Pancreas (tissue), 10 donors: ENCODE results near the gene AKR1A1. TPM values are rescaled to one million over a fixed set of nuclear protein-coding genes. Genes with fewer than 3 reads are reported as not detected.

Experiments
- ATAC-seq, 4 donors: fragments of 200-7000 bp; cut with Tn5 transposase; one replicate each; pipeline versions ENCODE4 v1.8.0 to v1.9.1; 2020; ENCODE audit warnings: mild to moderate bottlenecking in 4 of 4, moderate library complexity in 4 of 4
- DNase-seq, 6 donors: peaks; one replicate each; pipeline ENCODE4 v3.0.0-alpha.2; 2020
- FAIRE-seq: peaks from 2 replicates; lab custom pipeline; 2012; peaks lifted over from hg19 to GRCh38; lab: Jason Lieb, UNC
- H3K27ac ChIP-seq, 4 donors: fragments of 200-600 bp; sonication (generic); 1 replicate in 3 of 4; 2 replicates in 1 of 4; pipeline versions ENCODE4 v1.5.0 to v1.8.0; 2020
- H3K27me3 ChIP-seq, 4 donors: fragments of 200-600 bp; one replicate each; pipeline ENCODE4 v1.8.0; 2021
- H3K36me3 ChIP-seq, 3 donors: fragments of 200-600 bp; sonication (generic) in 1 of 3; one replicate each; pipeline versions ENCODE4 v1.5.0 to v1.8.0; 2020 to 2021
- H3K4me1 ChIP-seq, 3 donors: fragments of 200-600 bp; one replicate each; pipeline ENCODE4 v1.8.0; 2021
- H3K4me3 ChIP-seq, 4 donors: fragments of 200-600 bp; sonication (generic) in 2 of 4; one replicate each; pipeline versions ENCODE4 v1.5.0 to v1.8.0; 2020 to 2021
- H3K9me3 ChIP-seq, 4 donors: fragments of 200-600 bp; one replicate each; pipeline ENCODE4 v1.8.0; 2021
- WGBS, 2 donors: extraction: QIAGEN DNeasy Blood & Tissue Kit; methylation state at CpG; one replicate each; pipeline ENCODE4 v1.1.7; 2013; 5-methylcytosine and 5-hydroxymethylcytosine counted together
- intact Hi-C, 3 donors: fragments of 100-400 bp; cut with DNase I; formaldehyde crosslinking; loops; one replicate each; pipeline versions ENCODE4 v1.11.1 to v1.14.2; 2022
- polyA plus RNA-seq, 2 donors: library from polyadenylated mRNA; stranded (reverse); fragments of 200-250 nt; gene quantifications; one replicate each; pipeline ENCODE4 v1.2.3, GENCODE V29; 2013
- total RNA-seq, 6 donors: library from RNA; stranded (reverse); fragmentation: NEBNext Ultra II Directional in 4 of 6; extraction: Animal tissue kit (Norgen Biotek cat#: 25700) in 4 of 6; gene quantifications; one replicate each; pipeline versions ENCODE4 v1.2.1 to v1.2.4, GENCODE V29; 2021 to 2023
- TF ChIP-seq, protein P1 (sequence below), 4 donors: fragments of 200-600 bp; sonication (generic) in 3 of 4; IDR thresholded peaks; one replicate each; pipeline versions ENCODE4 v1.5.0 to v1.8.0; 2021; ENCODE audit warnings: antibody characterized with exemption in 4 of 4
- donor health status: healthy with polysubstance abuse.
- donor health status: DM: no; HTN: no; CAD: no; lungs with moderate emphysema.
- donor health status: DM: no; HTN: no; CAD: no.
- donor health status: control.
- donor health status: control.
- donor health status: Bipolar disorder and iron deficiency.
- donor health status: DM: yes; HTN: yes; CAD: no.
- donor health status: DM: no; HTN: no; CAD: no.
- donor health status: DM: no; HTN: no; CAD: no.
- donor health status: DM: yes; HTN: yes; CAD: no.

The AKR1A1 gene
- total and polyA plus RNA-seq, 8 donors: 77.6 to 138 (median 124) TPM

DNA sequence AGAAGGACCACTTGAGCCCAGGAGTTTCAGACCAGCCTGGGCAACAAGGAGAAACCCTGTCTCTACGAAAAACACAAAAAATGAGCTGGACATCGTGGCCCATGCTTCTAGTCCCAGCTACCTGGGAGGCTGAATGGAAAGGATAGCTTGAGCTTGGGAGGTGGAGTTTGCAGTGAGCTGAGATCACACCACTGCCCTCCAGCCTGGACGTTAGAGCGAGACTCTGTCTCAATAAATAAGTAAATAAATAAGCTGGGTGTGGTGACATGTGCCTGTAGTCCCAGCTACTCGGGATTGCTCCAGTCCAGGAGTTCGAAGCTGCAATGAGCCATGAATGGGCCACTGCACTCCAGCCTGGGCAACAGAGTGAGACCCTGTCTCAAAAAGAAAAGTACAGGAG, 3.6 kb downstream of the AKR1A1 start:
- no peaks in the 10 kb centered on the region for H3K9me3 ChIP-seq
- TF ChIP-seq, protein P1, sequence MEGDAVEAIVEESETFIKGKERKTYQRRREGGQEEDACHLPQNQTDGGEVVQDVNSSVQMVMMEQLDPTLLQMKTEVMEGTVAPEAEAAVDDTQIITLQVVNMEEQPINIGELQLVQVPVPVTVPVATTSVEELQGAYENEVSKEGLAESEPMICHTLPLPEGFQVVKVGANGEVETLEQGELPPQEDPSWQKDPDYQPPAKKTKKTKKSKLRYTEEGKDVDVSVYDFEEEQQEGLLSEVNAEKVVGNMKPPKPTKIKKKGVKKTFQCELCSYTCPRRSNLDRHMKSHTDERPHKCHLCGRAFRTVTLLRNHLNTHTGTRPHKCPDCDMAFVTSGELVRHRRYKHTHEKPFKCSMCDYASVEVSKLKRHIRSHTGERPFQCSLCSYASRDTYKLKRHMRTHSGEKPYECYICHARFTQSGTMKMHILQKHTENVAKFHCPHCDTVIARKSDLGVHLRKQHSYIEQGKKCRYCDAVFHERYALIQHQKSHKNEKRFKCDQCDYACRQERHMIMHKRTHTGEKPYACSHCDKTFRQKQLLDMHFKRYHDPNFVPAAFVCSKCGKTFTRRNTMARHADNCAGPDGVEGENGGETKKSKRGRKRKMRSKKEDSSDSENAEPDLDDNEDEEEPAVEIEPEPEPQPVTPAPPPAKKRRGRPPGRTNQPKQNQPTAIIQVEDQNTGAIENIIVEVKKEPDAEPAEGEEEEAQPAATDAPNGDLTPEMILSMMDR (IDR thresholded peaks at IDR 0.05): no peak
- no peak overlapping the region for H3K27ac ChIP-seq
- WGBS, 2 donors: 68% methylated on average over 6 of the region's 6 CpGs
- H3K36me3 ChIP-seq: no peaks in the 10 kb centered on the region
- FAIRE-seq (no peak), DNase-seq (no peak), ATAC-seq (no peak)
- peaks cover 15 to 31% (median 19%) of the 10 kb centered on the region in 3 donors for H3K4me1 ChIP-seq
- intact Hi-C loops: loop anchor here in 1 of 3 donors (5.0 kb wide), 1 partner anchor 37 kb away; no protein-coding TSS in a partner anchor
- H3K4me3 ChIP-seq: no peak overlapping the region
- H3K27me3 ChIP-seq: no peaks in the 10 kb centered on the region

DNA sequence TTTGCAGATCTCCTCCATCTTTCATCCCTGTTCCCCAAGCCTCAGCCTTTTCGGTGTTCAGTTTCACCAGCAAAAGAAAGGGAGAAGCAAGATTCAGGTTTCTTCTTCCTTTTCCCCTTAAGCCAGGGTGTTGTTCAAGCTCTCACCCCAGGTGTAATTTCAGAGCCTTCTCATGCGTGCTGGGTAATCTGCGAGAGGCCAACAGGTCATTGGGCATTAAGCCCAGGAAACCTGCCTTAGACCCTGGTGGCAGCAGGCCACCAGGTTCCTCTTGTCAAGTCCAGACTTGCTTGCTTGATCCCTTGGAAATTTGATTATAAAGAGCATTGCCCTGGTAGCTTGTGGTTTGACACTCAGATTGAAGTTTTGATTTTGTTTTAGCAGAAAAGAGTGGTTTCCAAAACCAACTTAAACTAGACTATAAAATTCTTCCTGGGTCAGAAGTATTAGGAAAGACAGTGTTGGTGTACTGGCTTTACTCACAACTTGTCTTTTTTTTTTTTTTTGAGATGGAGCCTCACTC, 6.9 kb downstream of the AKR1A1 start:
- ATAC-seq: peak; percentile 84 to 96 (median 92)

DNA sequence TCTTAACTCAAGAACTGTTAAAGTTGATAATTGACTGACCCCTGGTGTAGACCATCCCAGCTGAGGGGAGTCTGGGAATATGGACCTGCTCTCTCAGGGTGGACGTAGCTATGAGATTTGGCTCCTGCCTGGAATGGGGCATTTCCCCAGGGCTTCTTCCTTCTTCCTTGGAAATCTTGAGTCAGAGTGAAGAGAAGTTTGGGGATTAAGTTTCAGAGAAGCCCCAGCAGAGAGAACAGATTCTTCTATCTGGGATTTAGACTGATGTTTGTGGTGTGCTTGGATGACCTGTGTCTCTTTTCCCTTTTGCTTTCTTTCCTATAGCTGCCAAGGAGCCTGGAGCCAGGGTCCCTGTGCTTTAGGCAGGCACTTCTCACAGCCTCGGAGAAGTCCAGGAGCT, 13.2 kb downstream of the AKR1A1 start:
- TF ChIP-seq, protein P1 (IDR thresholded peaks at IDR 0.05): no peak
- 85 to 92% methylated on average over 2 of the region's 2 CpGs for WGBS, 2 donors
- H3K27me3 ChIP-seq: no peaks in the 10 kb centered on the region
- DNase-seq: peak in 1 of 6 donors; percentile 1
- ATAC-seq: no peak
- H3K4me3 ChIP-seq: no peak overlapping the region
- H3K27ac ChIP-seq: no peak overlapping the region
- intact Hi-C loops: no loop called here
- peaks cover 0 to 32% (median 9%) of the 10 kb centered on the region in 3 donors for H3K36me3 ChIP-seq
- FAIRE-seq: no peak
- no peaks in the 10 kb centered on the region for H3K9me3 ChIP-seq
- H3K4me1 ChIP-seq: peaks cover 0 to 3% (median 1%) of the 10 kb centered on the region in 3 donors

More for the DNA sequence above, 6.9 kb downstream of the AKR1A1 start:
- no peaks in the 10 kb centered on the region for H3K27me3 ChIP-seq
- peaks cover 0 to 8% (median 0%) of the 10 kb centered on the region in 3 donors for H3K36me3 ChIP-seq
- DNase-seq (peak in 5 of 6 donors; percentile 58 to 74 (median 70)), FAIRE-seq (no peak)
- TF ChIP-seq, protein P1 (IDR thresholded peaks at IDR 0.05): no peak
- intact Hi-C loops: no loop called here
- 20 to 23% methylated on average over 3 of the region's 3 CpGs for WGBS, 2 donors
- H3K4me1 ChIP-seq: peaks cover 12 to 18% (median 14%) of the 10 kb centered on the region in 3 donors
- no peaks in the 10 kb centered on the region for H3K9me3 ChIP-seq
- H3K27ac ChIP-seq: peak overlapping the region in 3 of 4 donors; percentile 45 to 68 (median 64)
- H3K4me3 ChIP-seq: no peak overlapping the region

DNA sequence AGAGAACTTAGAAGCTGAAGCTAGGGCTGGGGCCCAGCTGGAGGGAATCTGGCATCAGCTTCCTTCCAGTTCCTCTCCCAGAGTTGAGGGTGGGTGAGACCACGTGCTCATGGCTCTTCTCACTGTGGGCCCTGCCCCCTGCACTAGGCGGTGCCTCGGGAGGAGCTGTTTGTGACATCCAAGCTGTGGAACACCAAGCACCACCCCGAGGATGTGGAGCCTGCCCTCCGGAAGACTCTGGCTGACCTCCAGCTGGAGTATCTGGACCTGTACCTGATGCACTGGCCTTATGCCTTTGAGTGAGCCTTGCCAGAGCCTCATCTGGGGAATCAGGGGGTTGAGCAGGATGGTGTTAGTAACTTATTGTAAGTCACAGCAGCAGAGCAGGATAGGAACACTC, 16.1 kb downstream of the AKR1A1 start:
- FAIRE-seq (no peak), ATAC-seq (peak in 1 of 4 donors; percentile 18), DNase-seq (peak in 1 of 6 donors; percentile 58)
- no peaks in the 10 kb centered on the region for H3K27me3 ChIP-seq
- intact Hi-C loops: loop anchor here in 2 of 3 donors (5.0 kb wide), 1 partner anchor 49 kb away; no protein-coding TSS in a partner anchor
- no peak overlapping the region for H3K4me3 ChIP-seq
- no peaks in the 10 kb centered on the region for H3K9me3 ChIP-seq
- H3K4me1 ChIP-seq: no peaks in the 10 kb centered on the region
- 65 to 70% methylated on average over 5 of the region's 5 CpGs for WGBS, 2 donors
- no peak overlapping the region for H3K27ac ChIP-seq
- TF ChIP-seq, protein P1 (IDR thresholded peaks at IDR 0.05): no peak
- H3K36me3 ChIP-seq: peaks cover 0 to 32% (median 9%) of the 10 kb centered on the region in 3 donors

DNA sequence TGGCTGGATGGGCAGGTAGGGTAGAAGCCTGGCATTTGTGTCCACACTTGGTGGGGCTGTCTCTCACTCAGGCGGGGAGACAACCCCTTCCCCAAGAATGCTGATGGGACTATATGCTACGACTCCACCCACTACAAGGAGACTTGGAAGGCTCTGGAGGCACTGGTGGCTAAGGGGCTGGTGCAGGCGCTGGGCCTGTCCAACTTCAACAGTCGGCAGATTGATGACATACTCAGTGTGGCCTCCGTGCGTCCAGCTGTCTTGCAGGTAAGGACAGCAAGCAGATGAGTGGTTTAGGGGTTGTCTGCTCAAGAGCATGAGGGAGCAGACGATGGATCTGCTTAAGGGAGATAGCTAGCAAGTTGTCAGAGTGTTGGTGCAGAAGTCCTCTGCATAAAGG, 17.3 kb downstream of the AKR1A1 start:
- TF ChIP-seq, protein P1 (IDR thresholded peaks at IDR 0.05): no peak

More for the DNA sequence above, 17.3 kb downstream of the AKR1A1 start:
- no peaks in the 10 kb centered on the region for H3K4me1 ChIP-seq
- H3K27me3 ChIP-seq: no peaks in the 10 kb centered on the region
- 88 to 90% methylated on average over 7 of the region's 7 CpGs for WGBS, 2 donors
- H3K9me3 ChIP-seq: no peaks in the 10 kb centered on the region
- no peak overlapping the region for H3K27ac ChIP-seq
- H3K36me3 ChIP-seq: peaks cover 0 to 24% (median 9%) of the 10 kb centered on the region in 3 donors
- intact Hi-C loops: loop anchor here in 2 of 3 donors (5.0 kb wide), 1 partner anchor 51 kb away; no protein-coding TSS in a partner anchor
- no peak for ATAC-seq
- DNase-seq: peak in 1 of 6 donors; percentile 23
- H3K4me3 ChIP-seq: no peak overlapping the region
- FAIRE-seq: no peak
